ENCODE data around the gene IKZF2.

GRCh38 chr2:213167271-213167930 lies 16.0 kb upstream of the IKZF2 start:
- TF ChIP-seq, protein P1, sequence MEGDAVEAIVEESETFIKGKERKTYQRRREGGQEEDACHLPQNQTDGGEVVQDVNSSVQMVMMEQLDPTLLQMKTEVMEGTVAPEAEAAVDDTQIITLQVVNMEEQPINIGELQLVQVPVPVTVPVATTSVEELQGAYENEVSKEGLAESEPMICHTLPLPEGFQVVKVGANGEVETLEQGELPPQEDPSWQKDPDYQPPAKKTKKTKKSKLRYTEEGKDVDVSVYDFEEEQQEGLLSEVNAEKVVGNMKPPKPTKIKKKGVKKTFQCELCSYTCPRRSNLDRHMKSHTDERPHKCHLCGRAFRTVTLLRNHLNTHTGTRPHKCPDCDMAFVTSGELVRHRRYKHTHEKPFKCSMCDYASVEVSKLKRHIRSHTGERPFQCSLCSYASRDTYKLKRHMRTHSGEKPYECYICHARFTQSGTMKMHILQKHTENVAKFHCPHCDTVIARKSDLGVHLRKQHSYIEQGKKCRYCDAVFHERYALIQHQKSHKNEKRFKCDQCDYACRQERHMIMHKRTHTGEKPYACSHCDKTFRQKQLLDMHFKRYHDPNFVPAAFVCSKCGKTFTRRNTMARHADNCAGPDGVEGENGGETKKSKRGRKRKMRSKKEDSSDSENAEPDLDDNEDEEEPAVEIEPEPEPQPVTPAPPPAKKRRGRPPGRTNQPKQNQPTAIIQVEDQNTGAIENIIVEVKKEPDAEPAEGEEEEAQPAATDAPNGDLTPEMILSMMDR (IDR thresholded peaks at IDR 0.05): no peak
- TF ChIP-seq POLR2A (IDR thresholded peaks at IDR 0.05): no peak
